HG02588 (cell line): ENCODE data around the gene AEBP1.

Experiments
- ATAC-seq: cut with Tn5 transposase; IDR thresholded peaks from one replicate; pipeline ENCODE4 v1.9.1; 2021; ENCODE audit warnings: mild to moderate bottlenecking, moderate library complexity; ENCODE audit not compliant: unreplicated experiment

AEBP1 gene

DNA sequence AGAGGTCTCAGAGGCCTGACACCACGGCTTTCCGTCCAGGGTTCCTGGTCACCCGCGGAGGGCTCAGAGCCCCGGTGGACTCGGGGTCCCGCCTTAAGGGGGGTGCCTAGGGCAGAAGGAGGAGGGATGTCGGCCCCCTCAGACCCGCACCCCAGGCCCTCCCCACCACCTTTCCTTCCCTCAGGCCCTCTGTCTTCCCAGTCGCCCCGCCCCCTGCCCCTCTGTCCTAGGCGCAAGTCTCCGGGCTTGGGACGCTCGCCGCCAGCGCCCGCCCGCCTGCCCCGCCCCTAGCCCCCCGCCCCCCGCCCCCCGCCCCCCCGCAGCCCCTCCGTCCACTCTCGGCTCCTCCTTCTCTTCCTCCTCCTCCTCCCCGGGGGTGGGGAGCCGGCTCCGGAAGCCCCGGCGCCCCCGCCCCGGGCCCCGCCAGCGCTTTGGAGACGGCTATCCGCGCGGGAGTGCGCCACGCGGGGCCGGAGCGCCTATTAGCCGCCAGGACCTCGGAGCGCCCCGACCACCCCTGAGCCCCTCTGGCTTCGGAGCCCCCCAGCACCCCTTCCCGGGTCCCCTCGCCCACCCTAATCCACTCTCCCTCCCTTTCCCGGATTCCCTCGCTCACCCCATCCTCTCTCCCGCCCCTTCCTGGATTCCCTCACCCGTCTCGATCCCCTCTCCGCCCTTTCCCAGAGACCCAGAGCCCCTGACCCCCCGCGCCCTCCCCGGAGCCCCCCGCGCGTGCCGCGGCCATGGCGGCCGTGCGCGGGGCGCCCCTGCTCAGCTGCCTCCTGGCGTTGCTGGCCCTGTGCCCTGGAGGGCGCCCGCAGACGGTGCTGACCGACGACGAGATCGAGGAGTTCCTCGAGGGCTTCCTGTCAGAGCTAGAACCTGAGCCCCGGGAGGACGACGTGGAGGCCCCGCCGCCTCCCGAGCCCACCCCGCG is at the start of gene AEBP1:
TSS of gene AEBP1 (plus strand) at position 423 of the 937 bp plus-strand sequence. CDS start at position 744, 321 bp downstream.
- no peak for ATAC-seq

DNA sequence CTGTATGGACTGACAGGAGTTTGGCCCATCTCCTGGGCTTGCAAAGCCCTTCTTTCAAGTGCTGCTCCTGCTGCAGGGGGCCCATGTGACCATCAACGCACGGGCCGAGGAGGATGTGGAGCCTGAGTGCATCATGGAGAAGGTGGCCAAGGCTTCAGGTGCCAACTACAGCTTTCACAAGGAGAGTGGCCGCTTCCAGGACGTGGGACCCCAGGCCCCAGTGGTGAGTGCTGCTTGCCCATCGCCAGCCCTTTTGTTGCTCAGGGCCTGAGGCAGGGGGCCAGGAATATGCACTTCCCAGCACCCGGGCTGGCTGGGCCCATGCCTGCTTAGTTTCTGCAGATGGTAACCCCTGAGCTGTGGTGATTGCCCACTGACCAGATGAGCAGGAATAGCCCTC is 47.5 kb upstream of the AEBP1 start:
- ATAC-seq = no peak

DNA sequence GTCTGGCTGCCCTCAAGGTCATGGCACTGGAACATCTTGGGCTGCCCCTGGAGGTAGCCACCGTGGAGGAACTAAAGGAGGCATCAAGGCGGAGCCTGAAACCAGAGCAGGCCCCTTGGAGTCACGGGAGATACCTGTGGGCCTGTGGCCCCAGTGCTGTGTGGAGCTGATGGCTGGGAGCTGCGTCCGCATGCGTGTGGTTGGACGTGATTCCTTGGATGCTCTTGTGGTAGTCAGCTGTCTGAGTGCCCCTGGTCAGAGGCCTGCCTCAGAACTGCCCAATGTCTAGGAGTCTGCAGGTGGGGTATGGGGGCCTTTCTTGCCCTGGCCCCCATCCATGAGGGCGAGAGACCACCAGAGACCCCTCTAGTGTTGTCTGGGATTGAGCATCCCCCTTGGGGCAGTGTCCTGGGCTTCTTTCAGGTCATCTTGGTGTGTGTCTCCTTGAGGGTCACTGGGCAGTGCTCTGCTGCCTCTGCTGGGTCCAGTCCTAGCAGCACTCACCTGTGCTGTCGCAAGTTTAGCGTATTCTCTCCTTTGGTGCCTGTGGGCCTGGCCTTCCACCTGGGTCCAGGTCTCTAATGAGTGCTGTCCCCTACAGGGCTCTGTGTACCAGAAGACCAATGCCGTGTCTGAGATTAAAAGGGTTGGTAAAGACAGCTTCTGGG is 46.8 kb upstream of the AEBP1 start:
- no peak for ATAC-seq

DNA sequence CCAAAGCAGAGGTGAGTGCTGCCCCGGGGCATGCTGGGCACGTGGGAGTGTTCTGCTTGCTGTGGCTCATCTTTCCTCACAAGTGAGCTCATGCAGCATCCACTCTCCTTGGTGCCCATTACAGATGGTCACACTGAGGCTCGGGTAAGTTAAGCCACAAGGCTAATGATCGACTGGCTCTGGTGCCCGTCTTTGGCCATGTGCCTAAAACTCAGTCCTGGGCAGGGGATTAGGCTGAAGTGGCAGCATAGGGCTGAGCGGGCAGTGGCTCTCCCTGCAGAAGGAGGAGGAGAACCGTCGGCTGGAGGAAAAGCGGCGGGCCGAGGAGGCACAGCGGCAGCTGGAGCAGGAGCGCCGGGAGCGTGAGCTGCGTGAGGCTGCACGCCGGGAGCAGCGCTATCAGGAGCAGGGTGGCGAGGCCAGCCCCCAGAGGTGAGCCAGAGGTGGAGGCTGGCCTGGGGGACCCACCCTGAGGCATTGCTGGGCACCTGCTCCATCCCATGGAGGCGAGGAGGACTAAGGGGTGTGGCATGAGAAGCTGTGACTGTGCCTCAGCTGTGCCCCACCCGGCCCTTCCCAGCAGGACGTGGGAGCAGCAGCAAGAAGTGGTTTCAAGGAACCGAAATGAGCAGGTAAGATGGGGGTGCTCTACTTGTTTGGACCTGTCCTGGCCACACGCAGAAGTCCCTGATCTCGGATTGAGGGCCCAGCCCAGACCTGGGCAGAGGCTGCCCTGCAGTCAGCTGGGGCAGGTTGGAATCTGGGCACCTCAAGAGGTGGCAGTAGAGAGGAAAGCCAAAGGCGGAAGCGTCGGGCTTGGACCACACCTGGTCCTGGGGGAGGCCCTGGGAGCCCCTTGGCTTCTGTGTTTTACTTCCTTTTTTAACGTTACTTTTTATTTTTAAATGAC is 46.0 kb upstream of the AEBP1 start:
- no peak for ATAC-seq

DNA sequence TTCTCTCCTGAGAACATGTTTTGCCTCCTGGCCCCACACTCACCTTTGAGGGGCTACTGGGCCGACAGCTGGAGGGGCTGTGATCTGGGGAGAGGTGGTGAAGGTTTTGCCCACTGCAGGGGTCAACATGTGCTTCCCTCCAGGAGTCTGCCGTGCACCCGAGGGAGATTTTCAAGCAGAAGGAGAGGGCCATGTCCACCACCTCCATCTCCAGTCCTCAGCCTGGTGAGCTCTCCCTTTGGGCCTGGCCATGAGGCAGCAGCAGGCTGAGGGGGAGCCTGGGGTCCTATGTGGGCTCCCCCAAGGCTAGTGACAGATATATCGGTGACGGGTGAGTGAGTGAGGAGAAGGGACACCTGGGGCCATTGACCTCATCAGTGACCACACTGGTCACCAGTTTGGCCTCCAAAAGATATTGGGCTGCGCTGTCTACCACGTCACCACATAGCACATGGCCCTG is 45.4 kb upstream of the AEBP1 start:
- ATAC-seq = no peak

DNA sequence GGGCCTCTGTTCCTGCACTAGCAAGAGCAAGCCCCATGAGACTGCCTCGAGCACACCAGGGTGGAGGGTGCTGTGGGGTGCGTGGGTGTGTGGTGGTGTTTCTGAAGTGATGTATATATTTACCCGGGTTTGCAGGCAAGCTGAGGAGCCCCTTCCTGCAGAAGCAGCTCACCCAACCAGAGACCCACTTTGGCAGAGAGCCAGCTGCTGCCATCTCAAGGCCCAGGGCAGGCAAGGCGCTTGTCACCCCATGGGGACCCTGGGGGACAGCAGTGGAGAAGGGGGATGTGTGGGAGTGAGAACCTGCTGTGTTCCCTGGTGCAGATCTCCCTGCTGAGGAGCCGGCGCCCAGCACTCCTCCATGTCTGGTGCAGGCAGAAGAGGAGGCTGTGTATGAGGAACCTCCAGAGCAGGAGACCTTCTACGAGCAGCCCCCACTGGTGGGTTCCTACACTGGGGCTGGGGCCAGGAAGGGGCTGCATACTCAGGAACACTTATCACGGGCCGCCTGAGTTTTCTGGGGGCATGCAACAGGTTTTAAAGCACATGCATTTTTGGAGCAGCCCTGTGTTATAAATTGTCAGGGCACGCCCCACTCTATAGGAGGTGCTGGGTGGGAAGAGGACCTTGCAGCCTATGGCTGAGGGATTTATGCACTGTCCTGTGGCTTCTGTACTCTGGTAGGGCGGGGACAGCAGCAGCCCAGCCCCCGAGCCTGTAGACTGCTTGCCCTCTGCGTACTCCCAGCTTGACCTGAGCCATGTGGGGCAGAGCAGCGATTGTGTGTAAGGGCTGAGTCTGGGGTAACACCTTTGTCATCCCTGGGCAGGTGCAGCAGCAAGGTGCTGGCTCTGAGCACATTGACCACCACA is 44.7 kb upstream of the AEBP1 start:
- peak; percentile 62 for ATAC-seq

DNA sequence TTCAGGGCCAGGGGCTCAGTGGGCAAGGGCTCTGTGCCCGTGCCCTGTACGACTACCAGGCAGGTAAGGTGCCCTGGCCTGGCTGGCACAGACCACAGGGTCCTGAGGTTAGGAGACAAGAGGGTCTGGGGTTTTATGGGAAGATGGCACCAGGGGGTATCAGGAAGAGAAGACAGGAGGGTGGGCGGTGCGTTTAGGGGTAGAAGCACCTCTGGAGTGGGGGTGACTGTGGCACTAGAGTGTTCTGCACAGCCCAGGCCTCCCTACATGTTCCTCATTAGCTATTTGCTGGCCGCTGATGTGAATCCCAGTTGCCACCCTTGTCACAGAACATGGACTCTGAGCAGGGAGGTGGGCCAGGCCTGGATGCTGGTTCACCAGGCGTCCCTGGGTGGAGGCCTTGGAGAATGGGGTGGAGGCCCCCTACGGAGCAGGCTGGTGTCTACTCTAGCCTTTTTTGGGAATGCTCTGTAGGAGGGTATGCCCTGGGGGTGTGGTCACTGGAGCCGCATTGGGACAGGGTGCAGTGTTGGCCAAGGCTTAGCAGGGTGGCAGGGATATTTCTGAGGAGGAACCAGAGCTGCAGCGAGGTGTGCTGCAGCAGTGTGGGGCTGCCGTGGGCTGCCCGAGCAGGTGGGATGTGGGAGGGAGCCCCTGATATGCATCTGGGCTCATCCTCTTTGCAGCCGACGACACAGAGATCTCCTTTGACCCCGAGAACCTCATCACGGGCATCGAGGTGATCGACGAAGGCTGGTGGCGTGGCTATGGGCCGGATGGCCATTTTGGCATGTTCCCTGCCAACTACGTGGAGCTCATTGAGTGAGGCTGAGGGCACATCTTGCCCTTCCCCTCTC is 43.8 kb upstream of the AEBP1 start:
- ATAC-seq = no peak

DNA sequence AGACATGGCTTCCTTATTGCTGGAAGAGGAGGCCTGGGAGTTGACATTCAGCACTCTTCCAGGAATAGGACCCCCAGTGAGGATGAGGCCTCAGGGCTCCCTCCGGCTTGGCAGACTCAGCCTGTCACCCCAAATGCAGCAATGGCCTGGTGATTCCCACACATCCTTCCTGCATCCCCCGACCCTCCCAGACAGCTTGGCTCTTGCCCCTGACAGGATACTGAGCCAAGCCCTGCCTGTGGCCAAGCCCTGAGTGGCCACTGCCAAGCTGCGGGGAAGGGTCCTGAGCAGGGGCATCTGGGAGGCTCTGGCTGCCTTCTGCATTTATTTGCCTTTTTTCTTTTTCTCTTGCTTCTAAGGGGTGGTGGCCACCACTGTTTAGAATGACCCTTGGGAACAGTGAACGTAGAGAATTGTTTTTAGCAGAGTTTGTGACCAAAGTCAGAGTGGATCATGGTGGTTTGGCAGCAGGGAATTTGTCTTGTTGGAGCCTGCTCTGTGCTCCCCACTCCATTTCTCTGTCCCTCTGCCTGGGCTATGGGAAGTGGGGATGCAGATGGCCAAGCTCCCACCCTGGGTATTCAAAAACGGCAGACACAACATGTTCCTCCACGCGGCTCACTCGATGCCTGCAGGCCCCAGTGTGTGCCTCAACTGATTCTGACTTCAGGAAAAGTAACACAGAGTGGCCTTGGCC is 43.0 kb upstream of the AEBP1 start:
- no peak for ATAC-seq

DNA sequence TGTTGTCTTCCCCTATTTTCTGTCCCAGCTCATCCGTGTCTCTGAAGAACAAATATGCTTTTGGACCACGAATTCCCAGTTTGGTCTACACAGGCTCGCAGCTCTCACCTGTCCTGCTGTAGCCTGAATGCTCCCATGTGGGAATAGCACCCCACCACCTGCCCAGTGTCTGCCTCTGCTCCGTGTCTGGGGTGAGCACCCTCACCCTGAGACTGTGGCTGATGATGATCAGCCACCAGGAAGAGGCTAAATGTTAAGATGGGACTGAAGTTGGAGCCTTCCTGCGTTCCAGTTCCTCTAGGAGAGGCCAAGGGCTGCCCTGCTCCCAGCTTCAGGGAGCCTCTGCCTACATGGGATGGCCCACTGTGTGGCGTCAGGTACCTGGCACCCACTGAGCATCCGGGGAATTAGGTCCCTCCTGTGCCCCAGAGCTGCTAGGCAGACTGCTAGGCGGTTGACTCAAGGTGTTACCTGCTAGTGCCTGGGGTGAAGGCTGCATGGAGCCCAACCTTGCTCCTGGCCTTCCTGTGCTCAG is 42.4 kb upstream of the AEBP1 start:
- no peak for ATAC-seq

DNA sequence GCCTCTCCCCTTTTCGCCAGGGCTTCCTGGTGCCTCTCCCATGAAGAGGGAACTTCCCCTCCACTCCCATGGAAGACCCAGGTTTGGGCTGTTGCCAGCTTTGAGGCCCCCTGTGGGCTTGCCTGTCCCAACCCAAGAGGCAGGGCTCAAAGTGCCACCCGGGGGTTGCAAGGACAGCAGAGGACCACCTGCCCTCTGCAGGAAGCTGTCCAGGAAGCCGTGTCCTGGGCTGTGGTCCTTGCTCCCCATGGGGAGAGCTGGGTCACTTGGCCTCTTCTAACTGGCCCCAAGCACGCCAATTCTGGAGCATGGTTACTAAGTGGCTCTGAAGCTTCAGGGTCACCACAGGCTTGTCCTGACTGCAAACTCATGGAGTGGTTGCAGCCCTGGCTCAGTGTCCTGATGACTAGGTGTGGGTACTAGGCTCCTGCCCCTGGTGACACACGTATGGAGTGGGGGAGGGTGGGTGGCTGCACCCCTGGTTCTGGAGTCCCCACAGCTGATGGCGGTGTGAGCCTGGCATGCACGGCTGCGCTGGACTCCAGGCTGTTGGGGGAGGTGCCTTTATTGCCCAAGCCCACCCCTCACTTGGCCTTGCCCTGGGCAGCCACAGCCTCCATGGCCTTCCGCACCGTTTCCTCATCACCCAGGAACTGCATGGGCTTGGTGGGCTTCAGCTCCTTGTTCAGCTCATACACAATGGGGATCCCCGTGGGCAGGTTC is 41.8 kb upstream of the AEBP1 start:
- ATAC-seq = no peak

DNA sequence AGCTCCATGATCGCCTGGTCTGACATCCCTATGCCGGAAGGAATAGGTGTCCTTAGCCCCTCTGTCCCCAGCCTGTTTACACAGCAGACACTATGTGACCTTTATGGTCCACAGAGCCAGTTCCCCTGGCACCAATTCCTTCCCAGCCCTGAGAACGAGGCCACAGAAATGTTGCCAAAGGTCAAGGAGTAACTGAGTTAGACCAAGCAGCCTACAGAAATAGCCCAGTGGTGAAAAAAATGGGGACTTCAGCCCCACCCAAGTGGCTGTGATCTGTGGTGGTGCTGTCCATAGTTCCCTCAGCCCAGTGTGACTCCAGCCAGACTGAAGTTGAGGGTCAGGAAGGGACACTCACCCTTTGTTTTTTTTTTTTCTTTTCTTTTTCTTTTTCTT is 41.2 kb upstream of the AEBP1 start:
- no peak for ATAC-seq

DNA sequence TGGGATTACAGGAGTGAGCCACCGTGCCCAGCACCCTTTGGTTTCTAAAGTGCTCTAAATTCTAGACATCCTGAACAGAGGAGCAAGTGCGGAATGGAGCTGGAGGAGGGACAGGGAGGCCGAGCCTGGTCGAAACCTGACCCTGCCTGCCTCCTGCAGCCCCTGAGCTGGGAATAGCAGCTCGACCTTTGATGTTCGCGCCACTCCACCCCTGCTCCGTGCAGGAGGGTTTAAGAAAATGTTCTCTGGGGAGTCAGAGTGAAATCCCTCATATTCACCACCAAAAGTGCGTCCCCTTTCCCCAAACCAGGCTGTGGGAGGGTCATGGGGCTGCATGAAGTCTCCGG is 40.6 kb upstream of the AEBP1 start:
- ATAC-seq = no peak

DNA sequence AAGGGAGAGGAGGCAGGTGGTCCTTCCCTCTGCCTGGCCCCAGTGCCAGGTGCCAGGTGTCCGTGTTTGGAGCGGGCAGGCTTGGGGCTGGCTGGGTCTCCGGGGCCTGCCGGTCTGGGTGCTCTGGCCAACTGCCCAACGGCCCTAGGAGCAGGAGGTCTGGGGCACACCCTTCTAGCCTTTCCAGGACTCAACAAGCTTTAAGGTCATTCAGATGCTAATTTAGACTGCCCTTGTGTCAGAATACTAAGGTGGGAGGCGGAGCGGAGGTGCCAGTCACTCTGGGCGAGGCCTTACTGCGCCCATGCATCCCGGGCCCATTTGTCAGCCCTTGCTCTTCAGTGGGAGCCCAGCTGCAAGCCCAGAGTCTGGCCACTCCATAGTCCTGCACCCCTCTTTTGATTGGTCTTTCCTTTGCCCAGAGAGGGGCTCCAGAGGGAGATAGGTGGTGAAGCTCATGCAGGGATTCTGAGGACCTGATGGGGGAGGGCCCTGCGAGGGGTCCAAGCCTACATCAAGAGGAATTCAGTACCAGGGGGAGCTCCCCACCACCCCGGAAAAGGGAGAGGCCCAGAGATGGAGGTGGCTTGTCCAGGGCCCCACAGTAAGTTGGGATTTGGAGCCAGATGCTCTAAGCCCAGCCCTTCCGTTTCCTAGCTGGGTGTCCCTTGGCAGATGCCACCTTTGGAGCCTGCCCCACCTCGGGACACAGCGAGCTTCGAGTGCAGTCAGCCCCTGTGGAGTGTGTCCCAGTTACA is 40.1 kb upstream of the AEBP1 start:
- no peak for ATAC-seq

DNA sequence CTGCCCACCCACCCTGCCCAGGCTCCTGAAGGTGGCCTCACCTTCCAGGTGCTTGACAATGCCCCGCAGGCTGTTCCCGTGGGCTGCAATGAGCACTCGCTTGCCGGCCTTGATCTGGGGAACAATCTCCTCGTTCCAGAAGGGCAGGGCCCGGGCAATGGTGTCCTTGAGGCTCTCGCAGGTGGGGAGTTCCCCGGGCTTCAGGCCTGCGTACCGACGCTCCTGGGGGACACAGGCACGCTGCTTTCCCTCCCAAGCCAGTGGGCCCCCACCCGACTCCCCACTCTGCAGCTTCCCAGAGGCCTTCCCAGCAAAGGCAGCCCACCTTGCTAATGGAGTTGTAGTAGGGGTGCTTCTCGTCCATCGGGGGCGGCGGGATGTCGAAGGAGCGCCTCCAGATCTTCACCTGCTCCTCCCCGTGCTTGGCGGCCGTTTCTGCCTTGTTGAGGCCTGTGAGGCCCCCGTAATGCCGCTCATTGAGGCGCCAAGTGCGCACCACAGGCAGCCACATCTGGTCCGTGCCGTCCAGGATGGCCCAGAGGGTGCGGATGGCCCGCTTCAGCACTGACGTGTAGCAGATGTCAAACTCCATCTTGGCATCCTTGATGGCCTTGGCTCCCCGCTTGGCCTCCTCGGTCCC is 39.2 kb upstream of the AEBP1 start:
- no peak for ATAC-seq

DNA sequence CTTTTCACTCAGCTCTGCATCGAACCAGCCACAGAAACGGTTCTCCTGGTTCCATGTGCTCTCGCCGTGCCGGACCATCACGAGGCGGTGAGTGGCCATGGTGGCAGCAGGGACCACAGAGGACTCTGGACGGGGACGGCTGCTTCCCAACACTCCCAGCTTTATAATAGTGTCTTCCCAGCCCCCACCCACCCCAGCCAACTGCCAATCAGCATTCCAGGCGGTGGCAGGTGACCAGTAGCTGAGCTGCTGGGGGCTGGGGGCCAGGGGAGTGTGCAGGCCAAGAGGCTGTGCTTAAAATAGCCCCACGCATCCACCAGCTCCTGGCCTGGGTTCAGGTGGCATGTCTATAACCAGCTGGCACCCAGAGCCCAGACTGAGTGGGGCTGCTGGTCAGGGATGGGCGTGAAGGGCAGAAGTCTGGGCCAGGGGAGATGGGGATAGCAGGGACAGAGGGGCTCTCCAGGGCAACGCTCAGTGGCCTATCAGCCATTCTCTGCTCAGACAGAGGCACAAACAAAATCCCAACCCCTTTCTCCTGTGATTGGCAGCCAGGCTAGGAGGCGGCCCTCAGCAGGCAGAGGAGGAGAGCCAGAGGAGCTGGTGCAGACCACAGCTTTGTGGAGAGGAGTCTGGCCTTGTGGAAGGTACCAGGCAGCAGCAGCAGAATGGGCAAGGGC is 38.6 kb upstream of the AEBP1 start, which contains the start of gene PGAM2:
TSS of gene PGAM2 (minus strand) at position 137 of the 680 bp plus-strand sequence. CDS start at position 99, 38 bp downstream.
- ATAC-seq = no peak

DNA sequence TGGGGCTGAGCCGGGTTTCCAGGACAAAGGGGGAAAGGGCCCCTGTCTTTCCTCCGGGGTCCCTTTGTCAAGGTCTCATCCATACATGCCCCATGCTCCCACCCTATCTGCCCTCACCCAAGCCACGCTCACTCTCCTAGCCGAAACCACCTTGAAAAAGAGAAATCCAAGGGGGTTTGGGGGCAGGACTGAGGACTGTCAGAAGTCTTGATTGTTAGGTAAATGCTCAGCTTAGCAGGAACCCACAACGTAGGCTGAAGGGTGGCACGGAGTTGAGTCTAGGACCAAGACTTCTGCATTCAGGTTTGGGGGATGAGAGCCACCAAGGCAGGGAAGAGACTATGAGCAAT is 38.1 kb upstream of the AEBP1 start:
- no peak for ATAC-seq
